ENCODE measurements around the gene DBH.

Gene DBH

DNA sequence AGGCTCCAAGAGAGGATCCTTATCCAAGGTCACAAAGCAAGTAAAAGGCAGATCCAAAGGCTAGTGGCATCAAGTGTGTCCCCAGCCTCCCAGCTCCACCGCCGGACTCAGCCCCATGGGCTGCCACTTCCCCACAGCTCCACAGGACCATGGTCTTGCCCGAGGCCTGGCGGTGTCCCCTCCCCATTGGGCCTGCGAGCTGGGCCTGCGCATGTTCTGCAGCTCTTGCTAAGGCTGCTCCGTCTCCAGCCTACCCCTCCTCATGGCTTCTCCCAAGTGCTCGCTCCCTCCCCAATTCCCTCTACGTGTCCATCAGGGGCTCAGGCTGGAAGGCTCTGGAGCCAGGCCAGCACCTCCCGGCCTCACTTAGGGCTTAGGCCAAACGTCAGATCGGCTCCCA lies 29.4 kb downstream of the DBH start:
- Histone ChIP-seq H3K27me3 (replicated peaks; ENCODE audit: insufficient read depth, low read length) (peaks cover 79% of the 10 kb centered on the region), H3K27ac (ENCODE audit: low read length) (no peak overlapping the region), H2AFZ (ENCODE audit: low read length) (no peak overlapping the region), H3K79me2 (ENCODE audit: low read length) (no peaks in the 10 kb centered on the region), H3K4me1 (ENCODE audit: low read length) (no peaks in the 10 kb centered on the region), H4K20me1 (ENCODE audit: insufficient read depth, low read length) (no peaks in the 10 kb centered on the region), H3K9me2 (replicated peaks; ENCODE audit: insufficient read depth, low read length) (no peaks in the 10 kb centered on the region), H3K4me3 (ENCODE audit: low read length) (no peak overlapping the region), H3F3A (ENCODE audit: insufficient read depth, low read length) (no peaks in the 10 kb centered on the region), H3K9ac (ENCODE audit: low read length) (no peak overlapping the region), H3K36me3 (replicated peaks; ENCODE audit: insufficient read depth, low read length) (no peaks in the 10 kb centered on the region), H3K9me3 (replicated peaks; ENCODE audit: insufficient read depth, low read length) (no peaks in the 10 kb centered on the region), H3K4me2 (ENCODE audit: low read depth, low read length) (no peak overlapping the region)
- no peak for TF ChIP-seq EZH2 (optimal IDR thresholded peaks at IDR 0.05; ENCODE audit: low read depth, low read length)
- TF ChIP-seq EZH2phosphoT487 (IDR thresholded peaks at IDR 0.05; ENCODE audit: low read length): no peak
- no peak for TF ChIP-seq CTCF (IDR thresholded peaks at IDR 0.05; ENCODE audit: low read length)
- DNase-seq: no peak

- no peaks in the 10 kb centered on the region for H4K20me1 ChIP-seq (ENCODE audit: insufficient read depth, low read length)
- TF ChIP-seq EZH2phosphoT487 (IDR thresholded peaks at IDR 0.05; ENCODE audit: low read length): no peak
- TF ChIP-seq EZH2 (optimal IDR thresholded peaks at IDR 0.05; ENCODE audit: low read depth, low read length): no peak
- TF ChIP-seq CTCF (IDR thresholded peaks at IDR 0.05; ENCODE audit: low read length): no peak
- no peak overlapping the region for H2AFZ ChIP-seq (ENCODE audit: low read length)
- H3K27me3 ChIP-seq (replicated peaks; ENCODE audit: insufficient read depth, low read length): peaks cover 80% of the 10 kb centered on the region
- no peak overlapping the region for H3K27ac ChIP-seq (ENCODE audit: low read length)
- H3K36me3 ChIP-seq (replicated peaks; ENCODE audit: insufficient read depth, low read length): no peaks in the 10 kb centered on the region
- no peak overlapping the region for H3K4me3 ChIP-seq (ENCODE audit: low read length)
- no peaks in the 10 kb centered on the region for H3K9me3 ChIP-seq (replicated peaks; ENCODE audit: insufficient read depth, low read length)
- no peaks in the 10 kb centered on the region for H3F3A ChIP-seq (ENCODE audit: insufficient read depth, low read length)
- H3K4me2 ChIP-seq (ENCODE audit: low read depth, low read length): no peak overlapping the region
- DNase-seq: no peak
- no peaks in the 10 kb centered on the region for H3K4me1 ChIP-seq (ENCODE audit: low read length)
- no peaks in the 10 kb centered on the region for H3K79me2 ChIP-seq (ENCODE audit: low read length)
- no peaks in the 10 kb centered on the region for H3K9me2 ChIP-seq (replicated peaks; ENCODE audit: insufficient read depth, low read length)
- no peak overlapping the region for H3K9ac ChIP-seq (ENCODE audit: low read length)
Observed at GRCh38 chr9:133666387-133666786, 30.2 kb downstream of the DBH start.

DNA sequence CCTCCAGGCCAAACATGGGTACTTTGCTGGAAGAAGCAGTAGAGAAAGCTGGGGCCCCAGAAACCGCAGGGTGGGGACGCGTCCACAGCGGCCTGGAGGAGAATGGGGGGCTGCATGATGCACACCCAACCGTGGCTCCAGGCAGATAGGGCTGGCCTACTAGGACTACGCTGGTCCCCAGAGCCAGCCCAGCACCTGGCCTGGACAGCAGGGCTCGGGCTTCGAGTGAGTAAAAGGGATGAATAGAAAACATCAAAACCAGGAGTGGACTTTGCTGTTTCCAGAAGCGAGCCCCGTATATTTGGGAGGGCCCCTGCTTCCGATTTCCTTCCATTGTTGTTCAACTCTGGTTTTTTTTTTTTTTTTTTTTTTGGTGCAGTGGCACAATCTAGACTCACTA lies 30.7 kb downstream of the DBH start:
- TF ChIP-seq CTCF (IDR thresholded peaks at IDR 0.05; ENCODE audit: low read length) (no peak), EZH2phosphoT487 (IDR thresholded peaks at IDR 0.05; ENCODE audit: low read length) (no peak), EZH2 (optimal IDR thresholded peaks at IDR 0.05; ENCODE audit: low read depth, low read length) (no peak)
- no peaks in the 10 kb centered on the region for H3K4me1 ChIP-seq (ENCODE audit: low read length)
- no peaks in the 10 kb centered on the region for H4K20me1 ChIP-seq (ENCODE audit: insufficient read depth, low read length)
- no peak overlapping the region for H3K4me2 ChIP-seq (ENCODE audit: low read depth, low read length)
- no peak overlapping the region for H3K4me3 ChIP-seq (ENCODE audit: low read length)
- H3K9ac ChIP-seq (ENCODE audit: low read length): no peak overlapping the region
- H3K27me3 ChIP-seq (replicated peaks; ENCODE audit: insufficient read depth, low read length): peaks cover 80% of the 10 kb centered on the region
- DNase-seq: no peak
- no peaks in the 10 kb centered on the region for H3K9me2 ChIP-seq (replicated peaks; ENCODE audit: insufficient read depth, low read length)
- no peak overlapping the region for H3K27ac ChIP-seq (ENCODE audit: low read length)
- no peaks in the 10 kb centered on the region for H3K79me2 ChIP-seq (ENCODE audit: low read length)
- no peak overlapping the region for H2AFZ ChIP-seq (ENCODE audit: low read length)
- no peaks in the 10 kb centered on the region for H3K36me3 ChIP-seq (replicated peaks; ENCODE audit: insufficient read depth, low read length)
- no peaks in the 10 kb centered on the region for H3F3A ChIP-seq (ENCODE audit: insufficient read depth, low read length)
- H3K9me3 ChIP-seq (replicated peaks; ENCODE audit: insufficient read depth, low read length): no peaks in the 10 kb centered on the region
